Testis (tissue), 2 donors: ENCODE results near the gene GBF1.

Source experiments
- POLR2A ChIP-seq: fragments of 450-650 bp; IDR thresholded peaks from one replicate; pipeline ENCODE4 v1.6.1; 2017; ENCODE audit warnings: antibody characterized with exemption, mild to moderate bottlenecking, moderate library complexity
- TF ChIP-seq, protein P1 (sequence below), 3 experiments: fragments of 450-650 bp in 2 of 3; fragments of 200-600 bp in 1 of 3; sonication (generic) in 1 of 3; IDR thresholded peaks; one replicate each; pipeline ENCODE4 v1.5.1; 2016 to 2019; ENCODE audit warnings: antibody characterized with exemption in 3 of 3, mild to moderate bottlenecking in 2 of 3, moderate library complexity in 1 of 3

DNA sequence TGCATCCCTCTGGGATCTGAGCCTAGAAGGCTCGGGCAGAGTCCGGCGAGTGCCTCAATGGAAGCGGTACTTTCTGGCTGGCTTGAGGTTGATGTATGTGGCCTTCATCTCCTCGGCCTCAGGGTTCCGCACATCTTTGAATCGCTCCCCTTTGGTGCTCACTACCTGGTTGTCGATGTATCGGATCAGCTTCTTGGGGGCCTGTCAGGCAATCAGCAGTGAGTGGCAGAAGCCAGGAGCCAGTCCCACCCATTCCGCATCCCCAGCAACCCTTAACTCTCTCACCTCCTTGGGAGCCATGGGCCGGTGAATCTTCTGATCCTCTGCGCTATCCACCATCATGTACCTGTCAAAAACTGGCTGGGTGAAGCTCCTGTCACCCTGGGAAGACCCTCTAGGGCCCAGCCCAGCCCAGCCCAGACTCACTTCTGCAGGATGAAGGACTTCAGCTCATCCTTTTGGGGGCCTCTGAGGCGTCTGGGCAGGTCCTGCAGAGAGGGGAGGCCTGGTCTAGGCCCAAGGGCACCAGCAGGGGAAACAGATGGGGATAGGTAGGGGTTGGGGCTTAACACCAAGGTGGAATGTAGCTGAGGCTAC lies 178.1 kb downstream of the GBF1 start:
- TF ChIP-seq, protein P1, sequence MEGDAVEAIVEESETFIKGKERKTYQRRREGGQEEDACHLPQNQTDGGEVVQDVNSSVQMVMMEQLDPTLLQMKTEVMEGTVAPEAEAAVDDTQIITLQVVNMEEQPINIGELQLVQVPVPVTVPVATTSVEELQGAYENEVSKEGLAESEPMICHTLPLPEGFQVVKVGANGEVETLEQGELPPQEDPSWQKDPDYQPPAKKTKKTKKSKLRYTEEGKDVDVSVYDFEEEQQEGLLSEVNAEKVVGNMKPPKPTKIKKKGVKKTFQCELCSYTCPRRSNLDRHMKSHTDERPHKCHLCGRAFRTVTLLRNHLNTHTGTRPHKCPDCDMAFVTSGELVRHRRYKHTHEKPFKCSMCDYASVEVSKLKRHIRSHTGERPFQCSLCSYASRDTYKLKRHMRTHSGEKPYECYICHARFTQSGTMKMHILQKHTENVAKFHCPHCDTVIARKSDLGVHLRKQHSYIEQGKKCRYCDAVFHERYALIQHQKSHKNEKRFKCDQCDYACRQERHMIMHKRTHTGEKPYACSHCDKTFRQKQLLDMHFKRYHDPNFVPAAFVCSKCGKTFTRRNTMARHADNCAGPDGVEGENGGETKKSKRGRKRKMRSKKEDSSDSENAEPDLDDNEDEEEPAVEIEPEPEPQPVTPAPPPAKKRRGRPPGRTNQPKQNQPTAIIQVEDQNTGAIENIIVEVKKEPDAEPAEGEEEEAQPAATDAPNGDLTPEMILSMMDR (IDR thresholded peaks at IDR 0.05) = no peak
- TF ChIP-seq POLR2A = no peak
